B cell (primary cell): ENCODE results near the gene ALKBH4. TPM values are rescaled to one million over a fixed set of nuclear protein-coding genes. Genes with fewer than 3 reads are reported as not detected.
A peak's percentile ranks its signal among the peaks of the same experiment; 100 is the strongest.

ENCODE experiments used
- ATAC-seq: fragments of 200-7000 bp; cut with Tn5 transposase; one replicate; pipeline ENCODE4 v1.10.0; 2021; ENCODE audit warnings: low read depth, mild to moderate bottlenecking, moderate number of reproducible peaks, moderate library complexity
- CTCF ChIA-PET: fragments of 350-600 bp; sonication (Branson Sonifier 250); formaldehyde crosslinking; loops from one replicate; lab custom pipeline; 2021; ENCODE audit warnings: antibody characterized with exemption, inconsistent platforms; lab: Charles Lee
- POLR2A ChIA-PET: fragments of 350-600 bp; sonication (Branson Sonifier 250); formaldehyde crosslinking; loops from one replicate; lab custom pipeline; 2021; ENCODE audit warnings: antibody characterized with exemption; lab: Charles Lee
- DNase-seq: peaks from one replicate; pipeline ENCODE4 v3.0.0; 2013
- H2AFZ ChIP-seq: 2 replicates; pipeline ENCODE4 v1.6.1; 2012; ENCODE audit warnings: mild to moderate bottlenecking, low read depth, low read length; ENCODE audit not compliant: insufficient read depth, poor library complexity, severe bottlenecking
- H3K27ac ChIP-seq, 2 donors: 1 replicate in 1 of 2; 2 replicates in 1 of 2; pipeline ENCODE4 v1.5.1; 2012 to 2013; ENCODE audit warnings: low read length in 2 of 2, mild to moderate bottlenecking in 2 of 2, moderate library complexity in 1 of 2
- H3K27me3 ChIP-seq, 4 experiments: fragments of 200-600 bp in 1 of 4; sonication (generic) in 1 of 4; replicated peaks in 1 of 4; 1 replicate in 2 of 4; 2 replicates in 2 of 4; pipeline versions ENCODE4 v1.6.1 to v1.7.0; 2013 to 2016; ENCODE audit warnings: low read length in 3 of 4, mild to moderate bottlenecking in 2 of 4, mixed read lengths in 1 of 4, moderate library complexity in 1 of 4; ENCODE audit not compliant: insufficient read depth in 4 of 4, control insufficient read depth in 3 of 4; ENCODE audit errors: control extremely low read depth in 1 of 4
- H3K36me3 ChIP-seq, 2 experiments: replicated peaks in 1 of 2; 1 replicate in 1 of 2; 2 replicates in 1 of 2; pipeline versions ENCODE4 v1.6.1 to v1.7.1; 2013; ENCODE audit warnings: low read length in 1 of 2; ENCODE audit not compliant: insufficient read depth in 2 of 2, control insufficient read depth in 1 of 2; ENCODE audit errors: control extremely low read depth in 1 of 2, extremely low read depth in 1 of 2
- H3K4me1 ChIP-seq, 2 donors: fragments of 200-600 bp in 1 of 2; sonication (generic) in 1 of 2; 1 replicate in 1 of 2; 2 replicates in 1 of 2; pipeline versions ENCODE4 v1.5.1 to v1.6.1; 2013 to 2017; ENCODE audit warnings: low read length in 2 of 2; ENCODE audit not compliant: control insufficient read depth in 2 of 2, insufficient read depth in 2 of 2
- H3K4me2 ChIP-seq: replicated peaks from 2 replicates; pipeline ENCODE3; 2012; ENCODE audit warnings: mild to moderate bottlenecking, low read depth, low read length; ENCODE audit not compliant: poor library complexity, severe bottlenecking
- H3K4me3 ChIP-seq, 5 experiments: fragments of 200-600 bp in 1 of 5; sonication (generic) in 1 of 5; 1 replicate in 3 of 5; 2 replicates in 2 of 5; pipeline versions ENCODE4 v1.5.1 to v1.7.0; 2011 to 2016; ENCODE audit warnings: low read length in 4 of 5, mild to moderate bottlenecking in 4 of 5, low read depth in 2 of 5, control low read depth in 1 of 5, moderate library complexity in 1 of 5; ENCODE audit not compliant: insufficient read depth in 1 of 5; ENCODE audit errors: control extremely low read depth in 1 of 5, extremely low read depth in 1 of 5
- H3K79me2 ChIP-seq: fragments of 200-600 bp; sonication (generic); one replicate; pipeline ENCODE4 v1.6.0; 2016; ENCODE audit warnings: low read length; ENCODE audit not compliant: control insufficient read depth, insufficient read depth
- H3K9ac ChIP-seq: fragments of 200-600 bp; sonication (generic); 2 replicates; pipeline ENCODE4 v1.6.1; 2017; ENCODE audit warnings: mild to moderate bottlenecking, low read length, moderate library complexity
- H3K9me3 ChIP-seq, 3 donors: one replicate each; pipeline versions ENCODE4 v1.6.1 to v1.7.1; 2013; ENCODE audit warnings: low read length in 2 of 3; ENCODE audit not compliant: control insufficient read depth in 2 of 3, insufficient read depth in 1 of 3; ENCODE audit errors: control extremely low read depth in 1 of 3
- H4K20me1 ChIP-seq: 2 replicates; pipeline ENCODE4 v1.6.0; 2012; ENCODE audit warnings: mild to moderate bottlenecking, low read length; ENCODE audit not compliant: insufficient read depth, control insufficient read depth, poor library complexity, severe bottlenecking
- H3K27ac Mint-ChIP-seq: one replicate; pipeline ENCODE4 v1.8.0; 2021; ENCODE audit warnings: mixed read lengths
- H3K27me3 Mint-ChIP-seq: one replicate; pipeline ENCODE4 v1.8.0; 2021; ENCODE audit warnings: mixed read lengths
- H3K4me1 Mint-ChIP-seq: one replicate; pipeline ENCODE4 v1.8.0; 2021; ENCODE audit warnings: mixed read lengths
- H3K4me3 Mint-ChIP-seq: one replicate; pipeline ENCODE4 v1.8.0; 2021; ENCODE audit warnings: mixed read lengths
- H3K9me3 Mint-ChIP-seq: one replicate; pipeline ENCODE4 v1.8.0; 2022; ENCODE audit warnings: mixed read lengths; ENCODE audit not compliant: insufficient read depth
- CTCF ChIP-seq: fragments of 200-600 bp; IDR thresholded peaks from one replicate; pipeline ENCODE4 v1.8.0; 2022; ENCODE audit warnings: antibody characterized with exemption, mild to moderate bottlenecking
- EZH2 ChIP-seq: IDR thresholded peaks from 2 replicates; pipeline ENCODE4 v1.6.1; 2012; ENCODE audit warnings: borderline replicate concordance, low read depth, mild to moderate bottlenecking, moderate library complexity, low read length; ENCODE audit not compliant: insufficient read depth, poor library complexity, severe bottlenecking
- WGBS: methylation state at CpG from one replicate; pipeline ENCODE4 v1.1.5; 2013; ENCODE audit warnings: missing lambda C conversion rate; ENCODE audit not compliant: insufficient coverage; 5-methylcytosine and 5-hydroxymethylcytosine counted together
- intact Hi-C: fragments of 100-400 bp; cut with micrococcal nuclease; formaldehyde crosslinking; loops from one replicate; pipeline ENCODE4 v1.10.0; 2022
- polyA plus RNA-seq: library from polyadenylated mRNA; depleted of rRNA; stranded (reverse); fragments of >200 nt; gene quantifications from 2 replicates; pipeline ENCODE4 v1.2.3, GENCODE V29; 2012
- total RNA-seq, 2 donors: library from RNA; stranded (reverse); fragments of 120-200 nt in 1 of 2; gene quantifications; 1 replicate in 1 of 2; 2 replicates in 1 of 2; pipeline versions ENCODE4 v1.2.3 to v1.2.4, GENCODE V29; 2013 to 2022

ALKBH4 gene
- total and polyA plus RNA-seq, 2 donors (not counting 1 experiment from before 2014, with no cell fraction given), result 6.2 to 8.6 TPM

GRCh38 chr7:102453319-102453718 is 11.3 kb downstream of the ALKBH4 start:
- TF ChIP-seq CTCF, result no peak
- TF ChIP-seq EZH2, result no peak
- Mint-ChIP-seq H3K27ac (peak overlapping the region; percentile 37), H3K4me1 (peaks cover 10% of the 10 kb centered on the region), H3K27me3 (no peaks in the 10 kb centered on the region), H3K9me3 (no peaks in the 10 kb centered on the region), H3K4me3 (no peak overlapping the region)
- WGBS, result 91% methylated on average over 7 of the region's 7 CpGs
- ChIA-PET CTCF (interaction anchor here (2.0 to 46.3 kb wide), 2 partner anchors 18 to 42 kb away, joined by 6 to 1182 read pairs; no protein-coding TSS in a partner anchor), POLR2A (interaction anchor here (0.9 to 1.3 kb wide), 3 partner anchors 26 to 57 kb away, joined by 3 to 5 read pairs (median 5); partner anchors contain the start of gene PRKRIP1)
- Histone ChIP-seq H2AFZ (no peak overlapping the region), H3K27me3 (no peaks in the 10 kb centered on the region), H3K9me3 (no peaks in the 10 kb centered on the region), H4K20me1 (peaks cover 41% of the 10 kb centered on the region), H3K27ac (no peak overlapping the region), H3K79me2 (peaks cover 30% of the 10 kb centered on the region), H3K4me3 (no peak overlapping the region), H3K4me1 (peaks cover 5 to 8% of the 10 kb centered on the region in 2 donors), H3K4me2 (no peak overlapping the region), H3K9ac (no peak overlapping the region), H3K36me3 (peaks cover 1 to 33% of the 10 kb centered on the region in 2 experiments)
- ATAC-seq, result no peak
- DNase-seq, result no peak
- intact Hi-C loops, result no loop called here

GRCh38 chr7:102452451-102452850 is 12.2 kb downstream of the ALKBH4 start:
- peaks cover 33% of the 10 kb centered on the region for H3K79me2 ChIP-seq
- H3K4me3 ChIP-seq, result no peak overlapping the region
- Mint-ChIP-seq H3K27me3 (no peaks in the 10 kb centered on the region), H3K4me3 (no peak overlapping the region), H3K9me3 (no peaks in the 10 kb centered on the region), H3K4me1 (peaks cover 10% of the 10 kb centered on the region), H3K27ac (no peak overlapping the region)
- H3K27me3 ChIP-seq, result no peaks in the 10 kb centered on the region
- DNase-seq (no peak), ATAC-seq (no peak)
- peaks cover 0 to 32% of the 10 kb centered on the region in 2 experiments for H3K36me3 ChIP-seq
- H3K4me2 ChIP-seq, result no peak overlapping the region
- no peak overlapping the region for H3K9ac ChIP-seq
- CTCF ChIA-PET, result interaction anchor here (0.9 to 46.3 kb wide), 8 partner anchors 11 to 172 kb away, joined by 3 to 1182 read pairs (median 5); partner anchors contain the start of gene PRKRIP1
- no peaks in the 10 kb centered on the region for H3K9me3 ChIP-seq
- peaks cover 5 to 8% of the 10 kb centered on the region in 2 donors for H3K4me1 ChIP-seq
- no peak overlapping the region for H2AFZ ChIP-seq
- POLR2A ChIA-PET, result interaction anchor here (0.6 to 1.5 kb wide), 6 partner anchors 11 to 56 kb away, joined by 3 to 9 read pairs (median 4); partner anchors contain the start of gene PRKRIP1
- intact Hi-C loops, result no loop called here
- no peak for TF ChIP-seq CTCF
- H4K20me1 ChIP-seq, result peaks cover 49% of the 10 kb centered on the region
- H3K27ac ChIP-seq, result no peak overlapping the region
- WGBS, result 95% methylated on average over 4 of the region's 6 CpGs
